Central memory CD8-positive, alpha-beta T cell (primary cell): ENCODE results near the gene ZSCAN23.
A peak's percentile ranks its signal among the peaks of the same experiment; 100 is the strongest.
"Not testable (repeated sequence)": the region's sequence is repeated elsewhere in the genome, so short reads cannot be mapped to it uniquely, and the experiment has no call there.

Source experiments
- ATAC-seq: fragments of 150-1000 bp; cut with Tn5 transposase; replicated peaks from 2 replicates; pipeline ENCODE4 v1.10.0; 2022; ENCODE audit warnings: mild to moderate bottlenecking, moderate FRiP score, moderate number of reproducible peaks; ENCODE audit not compliant: poor library complexity, severe bottlenecking; ENCODE audit errors: extremely low read depth
- DNase-seq, 2 donors: peaks; one replicate each; pipeline ENCODE4 v3.0.0; 2021; ENCODE audit warnings: low spot score in 2 of 2
- H3K27ac Mint-ChIP-seq: one replicate; pipeline ENCODE4 v1.8.0; 2022; ENCODE audit warnings: low read depth, mild to moderate bottlenecking, moderate library complexity, mixed read lengths
- H3K27me3 Mint-ChIP-seq: one replicate; pipeline ENCODE4 v1.8.0; 2022; ENCODE audit warnings: mixed read lengths
- H3K36me3 Mint-ChIP-seq: one replicate; pipeline ENCODE4 v1.8.0; 2022; ENCODE audit warnings: mild to moderate bottlenecking, moderate library complexity, mixed read lengths; ENCODE audit not compliant: insufficient read depth
- H3K4me1 Mint-ChIP-seq: one replicate; pipeline ENCODE4 v1.8.0; 2022; ENCODE audit warnings: mixed read lengths
- H3K4me3 Mint-ChIP-seq: one replicate; pipeline ENCODE4 v1.8.0; 2022; ENCODE audit warnings: mild to moderate bottlenecking, moderate library complexity, mixed read lengths
- H3K9me3 Mint-ChIP-seq: one replicate; pipeline ENCODE4 v1.8.0; 2022; ENCODE audit warnings: mixed read lengths

The ZSCAN23 gene

GRCh38 chr6:28424163-28424562 is 19.1 kb downstream of the ZSCAN23 start:
- Mint-ChIP-seq H3K27me3 (peaks cover 55% of the 10 kb centered on the region), H3K4me3 (no peak overlapping the region), H3K27ac (no peak overlapping the region), H3K4me1 (no peaks in the 10 kb centered on the region), H3K9me3 (no peaks in the 10 kb centered on the region), H3K36me3 (peaks cover 5% of the 10 kb centered on the region)
- ATAC-seq (no peak), DNase-seq (no peak)

GRCh38 chr6:28423546-28423945 is 19.7 kb downstream of the ZSCAN23 start:
- Mint-ChIP-seq H3K27ac (no peak overlapping the region), H3K4me3 (no peak overlapping the region), H3K9me3 (no peaks in the 10 kb centered on the region), H3K4me1 (no peaks in the 10 kb centered on the region), H3K27me3 (peaks cover 54% of the 10 kb centered on the region), H3K36me3 (peaks cover 5% of the 10 kb centered on the region)
- ATAC-seq: no peak
- DNase-seq: no peak

- Mint-ChIP-seq H3K27ac (no peak overlapping the region), H3K27me3 (peaks cover 39% of the 10 kb centered on the region), H3K4me1 (no peaks in the 10 kb centered on the region), H3K36me3 (no peaks in the 10 kb centered on the region), H3K9me3 (no peaks in the 10 kb centered on the region), H3K4me3 (no peak overlapping the region)
- ATAC-seq (no peak), DNase-seq (no peak)
Observed at GRCh38 chr6:28413681-28414080, 29.6 kb downstream of the ZSCAN23 start.

- H3K27me3 Mint-ChIP-seq: peaks cover 61% of the 10 kb centered on the region
- DNase-seq: no peak
- ATAC-seq: no peak
- H3K9me3 Mint-ChIP-seq: no peaks in the 10 kb centered on the region
- H3K4me3 Mint-ChIP-seq: no peak overlapping the region
- no peaks in the 10 kb centered on the region for H3K36me3 Mint-ChIP-seq
- no peak overlapping the region for H3K27ac Mint-ChIP-seq
- no peaks in the 10 kb centered on the region for H3K4me1 Mint-ChIP-seq
Observed at GRCh38 chr6:28410767-28411166, 32.5 kb downstream of the ZSCAN23 start.

GRCh38 chr6:28408076-28408802 is 35.1 kb downstream of the ZSCAN23 start:
- no peaks in the 10 kb centered on the region for H3K36me3 Mint-ChIP-seq
- peaks cover 75% of the 10 kb centered on the region for H3K27me3 Mint-ChIP-seq
- DNase-seq (no peak), ATAC-seq (no peak)
- no peaks in the 10 kb centered on the region for H3K4me1 Mint-ChIP-seq
- H3K4me3 Mint-ChIP-seq: no peak overlapping the region
- no peaks in the 10 kb centered on the region for H3K9me3 Mint-ChIP-seq
- H3K27ac Mint-ChIP-seq: no peak overlapping the region

- ATAC-seq: no peak
Observed at GRCh38 chr6:28407401-28407800, 35.9 kb downstream of the ZSCAN23 start.

GRCh38 chr6:28403923-28404322 is 39.4 kb downstream of the ZSCAN23 start:
- not testable (repeated sequence) for DNase-seq, H3K4me3 Mint-ChIP-seq, H3K4me1 Mint-ChIP-seq, H3K9me3 Mint-ChIP-seq, ATAC-seq, H3K27ac Mint-ChIP-seq, H3K36me3 Mint-ChIP-seq
- peaks cover 60% of the 10 kb centered on the region for H3K27me3 Mint-ChIP-seq

More at GRCh38 chr6:28407401-28407800, 35.9 kb downstream of the ZSCAN23 start:
- no peak for DNase-seq
- Mint-ChIP-seq H3K27me3 (peaks cover 80% of the 10 kb centered on the region), H3K9me3 (no peaks in the 10 kb centered on the region), H3K4me1 (no peaks in the 10 kb centered on the region), H3K36me3 (no peaks in the 10 kb centered on the region), H3K27ac (no peak overlapping the region), H3K4me3 (no peak overlapping the region)

GRCh38 chr6:28402197-28402596 is 41.1 kb downstream of the ZSCAN23 start:
- Mint-ChIP-seq H3K27ac (no peak overlapping the region), H3K36me3 (peaks cover 5% of the 10 kb centered on the region), H3K4me1 (peaks cover 20% of the 10 kb centered on the region), H3K9me3 (no peaks in the 10 kb centered on the region), H3K4me3 (no peak overlapping the region), H3K27me3 (peaks cover 50% of the 10 kb centered on the region)
- DNase-seq: no peak
- no peak for ATAC-seq

GRCh38 chr6:28401172-28401571 is 42.1 kb downstream of the ZSCAN23 start:
- peaks cover 7% of the 10 kb centered on the region for H3K36me3 Mint-ChIP-seq
- peaks cover 31% of the 10 kb centered on the region for H3K4me1 Mint-ChIP-seq
- no peaks in the 10 kb centered on the region for H3K9me3 Mint-ChIP-seq
- peaks cover 40% of the 10 kb centered on the region for H3K27me3 Mint-ChIP-seq
- H3K4me3 Mint-ChIP-seq: peak overlapping the region; percentile 9
- no peak overlapping the region for H3K27ac Mint-ChIP-seq
- DNase-seq: no peak
- ATAC-seq: no peak

GRCh38 chr6:28400122-28400451 is 43.2 kb downstream of the ZSCAN23 start:
- peak overlapping the region; percentile 82 for H3K4me3 Mint-ChIP-seq
- ATAC-seq (no peak), DNase-seq (no peak)
- no peaks in the 10 kb centered on the region for H3K9me3 Mint-ChIP-seq
- peaks cover 32% of the 10 kb centered on the region for H3K27me3 Mint-ChIP-seq
- peaks cover 40% of the 10 kb centered on the region for H3K4me1 Mint-ChIP-seq
- H3K27ac Mint-ChIP-seq: peak overlapping the region; percentile 91
- H3K36me3 Mint-ChIP-seq: peaks cover 7% of the 10 kb centered on the region

GRCh38 chr6:28399350-28400121 is 43.8 kb downstream of the ZSCAN23 start, which contains the start of gene ZSCAN12:
TSS of gene ZSCAN12 (minus strand) at chr6:28399747. CDS start at chr6:28398405, 1,342 bp downstream.
- Mint-ChIP-seq H3K27ac (peak within 1 kb of the TSS; percentile 91), H3K4me3 (peak within 1 kb of the TSS; percentile 82), H3K27me3 (peaks cover 29% of the 10 kb centered on the region), H3K9me3 (no peaks in the 10 kb centered on the region), H3K4me1 (peaks cover 46% of the 10 kb centered on the region), H3K36me3 (peaks cover 7% of the 10 kb centered on the region)
- DNase-seq (peak; percentile 76 to 77), ATAC-seq (peak; percentile 94)

GRCh38 chr6:28395918-28396317 is 47.4 kb downstream of the ZSCAN23 start:
- Mint-ChIP-seq H3K27me3 (peaks cover under 1% of the 10 kb centered on the region), H3K9me3 (no peaks in the 10 kb centered on the region), H3K4me1 (peaks cover 53% of the 10 kb centered on the region), H3K36me3 (peaks cover 21% of the 10 kb centered on the region), H3K4me3 (no peak overlapping the region), H3K27ac (peak overlapping the region; percentile 11)
- ATAC-seq (no peak), DNase-seq (no peak)
